OCI-LY3 (cell line): ENCODE data around the gene IST1.

Source experiments
- H2AFZ ChIP-seq: fragments of 200-600, 300-600 bp; shearing (Covaris generic); 2 replicates; pipeline ENCODE4 v1.6.0; 2014; ENCODE audit warnings: antibody characterized with exemption, low read depth, low read length
- H3K27ac ChIP-seq: fragments of 200-600, 300-600 bp; sonication (generic); 2 replicates; pipeline ENCODE4 v1.5.1; 2014; ENCODE audit warnings: mild to moderate bottlenecking, low read length, moderate library complexity, mixed read lengths
- H3K27me3 ChIP-seq: fragments of 200-600, 300-600 bp; sonication (generic); 2 replicates; pipeline ENCODE4 v1.6.1; 2014; ENCODE audit warnings: low read depth, low read length, mixed read lengths
- H3K36me3 ChIP-seq: fragments of 200-600, 300-600 bp; sonication (generic); replicated peaks from 2 replicates; pipeline ENCODE3; 2014; ENCODE audit warnings: low read depth, low read length, mixed read lengths
- H3K4me1 ChIP-seq: fragments of 300-600, 200-600 bp; sonication (generic); 2 replicates; pipeline ENCODE4 v1.6.1; 2014; ENCODE audit warnings: low read length, mixed read lengths
- H3K4me2 ChIP-seq: fragments of 200-600, 300-600 bp; sonication (generic); 2 replicates; pipeline ENCODE4 v1.6.1; 2014; ENCODE audit warnings: low read length, mixed read lengths
- H3K4me3 ChIP-seq: fragments of 300-600, 200-600 bp; sonication (generic); 2 replicates; pipeline ENCODE4 v1.5.1; 2014; ENCODE audit warnings: antibody characterized with exemption, mild to moderate bottlenecking, low read length, moderate library complexity
- H3K79me2 ChIP-seq: fragments of 300-600, 200-600 bp; shearing (Covaris generic); 2 replicates; pipeline ENCODE4 v1.6.1; 2014; ENCODE audit warnings: mild to moderate bottlenecking, low read length, mixed read lengths
- H3K9ac ChIP-seq: fragments of 300-600, 200-600 bp; shearing (Covaris generic); 2 replicates; pipeline ENCODE4 v1.6.0; 2014; ENCODE audit warnings: mild to moderate bottlenecking, low read length, moderate library complexity
- H3K9me3 ChIP-seq: fragments of 200-600, 300-600 bp; shearing (Covaris generic); 2 replicates; pipeline ENCODE4 v1.6.1; 2014; ENCODE audit warnings: low read length, mixed read lengths; ENCODE audit not compliant: insufficient read depth
- H4K20me1 ChIP-seq: fragments of 200-600, 300-600 bp; sonication (generic); 2 replicates; pipeline ENCODE4 v1.6.1; 2016; ENCODE audit warnings: low read length, mixed read lengths; ENCODE audit not compliant: insufficient read depth
- EZH2phosphoT487 ChIP-seq: fragments of 200-600 bp; shearing (Covaris generic); IDR thresholded peaks from 2 replicates; pipeline ENCODE4 v1.6.1; 2018; ENCODE audit warnings: antibody characterized with exemption, mixed run types, low read depth
- TF ChIP-seq, protein P1 (sequence below): fragments of 200-600, 300-600 bp; sonication (generic); IDR thresholded peaks from 2 replicates; pipeline ENCODE4 v1.5.1; 2014; ENCODE audit warnings: antibody characterized with exemption, low read length, low read depth

Gene IST1

DNA sequence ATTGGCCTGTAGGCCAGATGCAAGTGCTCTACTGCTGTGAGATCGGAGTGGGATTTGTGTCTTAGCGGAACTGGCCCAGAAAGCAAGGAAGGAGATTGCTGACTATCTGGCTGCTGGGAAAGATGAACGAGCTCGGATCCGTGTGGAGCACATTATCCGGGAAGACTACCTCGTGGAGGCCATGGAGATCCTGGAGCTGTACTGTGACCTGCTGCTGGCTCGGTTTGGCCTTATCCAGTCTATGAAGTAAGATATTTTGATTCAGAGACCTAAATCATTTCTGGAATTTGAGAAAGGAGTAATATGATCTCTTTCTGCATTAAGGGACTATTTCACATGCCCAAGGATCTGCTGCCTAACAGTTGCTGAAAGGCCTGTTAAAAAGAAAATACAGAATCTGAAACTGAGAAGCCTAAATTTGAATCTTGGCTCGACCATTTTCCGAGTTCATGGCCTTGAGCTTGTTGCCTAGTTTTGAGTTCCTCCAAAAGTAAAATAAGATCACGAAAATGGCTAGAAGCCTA lies 21.1 kb downstream of the IST1 start:
- TF ChIP-seq, protein P1, sequence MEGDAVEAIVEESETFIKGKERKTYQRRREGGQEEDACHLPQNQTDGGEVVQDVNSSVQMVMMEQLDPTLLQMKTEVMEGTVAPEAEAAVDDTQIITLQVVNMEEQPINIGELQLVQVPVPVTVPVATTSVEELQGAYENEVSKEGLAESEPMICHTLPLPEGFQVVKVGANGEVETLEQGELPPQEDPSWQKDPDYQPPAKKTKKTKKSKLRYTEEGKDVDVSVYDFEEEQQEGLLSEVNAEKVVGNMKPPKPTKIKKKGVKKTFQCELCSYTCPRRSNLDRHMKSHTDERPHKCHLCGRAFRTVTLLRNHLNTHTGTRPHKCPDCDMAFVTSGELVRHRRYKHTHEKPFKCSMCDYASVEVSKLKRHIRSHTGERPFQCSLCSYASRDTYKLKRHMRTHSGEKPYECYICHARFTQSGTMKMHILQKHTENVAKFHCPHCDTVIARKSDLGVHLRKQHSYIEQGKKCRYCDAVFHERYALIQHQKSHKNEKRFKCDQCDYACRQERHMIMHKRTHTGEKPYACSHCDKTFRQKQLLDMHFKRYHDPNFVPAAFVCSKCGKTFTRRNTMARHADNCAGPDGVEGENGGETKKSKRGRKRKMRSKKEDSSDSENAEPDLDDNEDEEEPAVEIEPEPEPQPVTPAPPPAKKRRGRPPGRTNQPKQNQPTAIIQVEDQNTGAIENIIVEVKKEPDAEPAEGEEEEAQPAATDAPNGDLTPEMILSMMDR, result no peak
- no peak for TF ChIP-seq EZH2phosphoT487
- no peak overlapping the region for H2AFZ ChIP-seq
- no peak overlapping the region for H3K27ac ChIP-seq
- peaks cover 87% of the 10 kb centered on the region for H4K20me1 ChIP-seq
- peaks cover 83% of the 10 kb centered on the region for H3K36me3 ChIP-seq
- H3K27me3 ChIP-seq, result no peaks in the 10 kb centered on the region
- peaks cover 7% of the 10 kb centered on the region for H3K4me1 ChIP-seq
- H3K4me2 ChIP-seq, result no peak overlapping the region
- peaks cover 15% of the 10 kb centered on the region for H3K9me3 ChIP-seq
- H3K4me3 ChIP-seq, result no peak overlapping the region
- no peak overlapping the region for H3K9ac ChIP-seq
- peaks cover 91% of the 10 kb centered on the region for H3K79me2 ChIP-seq

DNA sequence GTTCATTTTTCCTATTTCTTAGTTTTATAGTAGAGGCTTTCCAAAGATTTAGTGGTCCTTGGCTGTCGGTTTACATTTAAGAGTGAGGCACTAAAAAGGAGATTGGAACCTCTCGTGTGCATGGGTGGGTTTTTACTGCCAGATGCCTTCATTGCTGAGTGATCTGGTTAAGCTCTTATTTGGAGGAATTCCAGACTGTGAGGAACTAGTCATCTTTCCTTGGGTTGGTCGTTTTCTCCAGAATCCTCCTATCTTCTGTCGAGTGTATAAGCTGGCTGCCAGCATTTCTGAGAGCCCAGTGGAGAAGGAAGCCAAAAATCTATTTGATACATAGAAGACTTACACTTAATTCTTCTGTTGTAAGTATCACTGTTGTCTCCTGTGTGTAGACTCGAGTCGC lies 22.6 kb downstream of the IST1 start:
- Histone ChIP-seq H3K9ac (no peak overlapping the region), H2AFZ (no peak overlapping the region), H4K20me1 (peaks cover 72% of the 10 kb centered on the region), H3K4me1 (peaks cover 7% of the 10 kb centered on the region), H3K27me3 (no peaks in the 10 kb centered on the region), H3K4me2 (no peak overlapping the region), H3K9me3 (peaks cover 15% of the 10 kb centered on the region), H3K79me2 (peaks cover 76% of the 10 kb centered on the region), H3K36me3 (peaks cover 84% of the 10 kb centered on the region), H3K4me3 (no peak overlapping the region), H3K27ac (no peak overlapping the region)
- TF ChIP-seq EZH2phosphoT487, result no peak
- TF ChIP-seq, protein P1, result no peak

DNA sequence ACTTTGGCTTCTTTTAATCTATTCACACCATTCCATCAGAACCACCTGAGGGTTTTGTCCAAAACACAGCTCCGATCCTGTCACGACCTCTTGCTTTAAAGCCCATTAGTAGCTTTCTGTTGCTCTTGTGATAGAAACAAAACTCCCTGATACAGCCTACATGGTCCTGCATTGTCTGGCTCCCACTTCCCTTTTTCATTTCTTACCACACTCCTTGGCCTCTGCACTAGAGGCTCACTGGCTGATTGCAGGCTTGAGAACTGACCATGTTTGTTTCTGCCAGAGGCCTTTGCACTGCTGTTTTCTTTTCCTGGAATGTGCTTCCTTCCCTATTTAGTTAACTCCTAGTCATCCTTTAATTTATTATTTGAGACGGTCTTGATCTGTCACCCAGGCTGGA lies 23.7 kb downstream of the IST1 start:
- Histone ChIP-seq H3K9ac (no peak overlapping the region), H3K4me1 (peaks cover 7% of the 10 kb centered on the region), H3K79me2 (peaks cover 65% of the 10 kb centered on the region), H3K27me3 (no peaks in the 10 kb centered on the region), H3K36me3 (peaks cover 89% of the 10 kb centered on the region), H3K27ac (no peak overlapping the region), H4K20me1 (peaks cover 67% of the 10 kb centered on the region), H3K4me2 (no peak overlapping the region), H3K9me3 (peaks cover 15% of the 10 kb centered on the region), H3K4me3 (no peak overlapping the region), H2AFZ (no peak overlapping the region)
- TF ChIP-seq, protein P1, result no peak
- TF ChIP-seq EZH2phosphoT487, result no peak

DNA sequence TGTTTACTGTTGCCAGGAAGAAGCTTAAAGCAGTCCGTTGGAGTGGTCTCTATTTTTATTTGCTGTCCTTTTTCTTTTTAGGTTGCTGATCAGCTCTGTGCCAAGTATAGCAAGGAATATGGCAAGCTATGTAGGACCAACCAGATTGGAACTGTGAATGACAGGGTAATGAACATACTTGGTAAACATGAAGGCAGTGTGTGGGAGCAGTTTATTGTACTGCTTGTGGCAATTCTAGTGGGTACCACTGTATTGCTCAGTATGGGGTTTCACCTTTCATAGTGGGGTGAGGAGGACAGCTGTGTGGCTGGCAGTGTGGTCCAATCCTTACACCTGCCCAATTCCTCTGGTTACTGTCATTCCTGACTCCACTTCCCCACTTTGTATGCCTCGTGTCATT lies 25.3 kb downstream of the IST1 start:
- peaks cover 86% of the 10 kb centered on the region for H3K36me3 ChIP-seq
- peaks cover 49% of the 10 kb centered on the region for H3K79me2 ChIP-seq
- H4K20me1 ChIP-seq, result peaks cover 58% of the 10 kb centered on the region

More for the DNA sequence above, 25.3 kb downstream of the IST1 start:
- H3K4me3 ChIP-seq, result no peak overlapping the region
- H3K9me3 ChIP-seq, result peaks cover 15% of the 10 kb centered on the region
- no peaks in the 10 kb centered on the region for H3K27me3 ChIP-seq
- H3K4me1 ChIP-seq, result peaks cover 7% of the 10 kb centered on the region
- no peak overlapping the region for H3K9ac ChIP-seq
- no peak overlapping the region for H3K27ac ChIP-seq
- TF ChIP-seq, protein P1, result no peak
- no peak for TF ChIP-seq EZH2phosphoT487
- no peak overlapping the region for H3K4me2 ChIP-seq
- H2AFZ ChIP-seq, result no peak overlapping the region
